ENCODE measurements around the gene POMGNT1. TPM values are rescaled to one million over a fixed set of nuclear protein-coding genes. Genes with fewer than 3 reads are reported as not detected.
"Not testable (repeated sequence)": the region's sequence is repeated elsewhere in the genome, so short reads cannot be mapped to it uniquely, and the experiment has no call there.

The POMGNT1 gene
- polyA plus RNA-seq, 2 of the 4 experiments (the other 2 are of a cell fraction): 33.1 to 33.5 TPM

GRCh38 chr1:46236882-46237281 lies 38.6 kb upstream of the POMGNT1 start (continued):
- no peak for TF ChIP-seq USF2 (IDR thresholded peaks at IDR 0.05)
- no peak for TF ChIP-seq ZFP36 (IDR thresholded peaks at IDR 0.05; ENCODE audit: borderline replicate concordance, partially characterized antibody)
- TF ChIP-seq ZC3H11A (IDR thresholded peaks at IDR 0.05): no peak
- no peak for TF ChIP-seq CHD4 (IDR thresholded peaks at IDR 0.05; ENCODE audit: borderline replicate concordance)
- no peak for TF ChIP-seq CBX2 (IDR thresholded peaks at IDR 0.05; ENCODE audit: borderline replicate concordance, low read depth)
- TF ChIP-seq PHF8 (IDR thresholded peaks at IDR 0.05; ENCODE audit: borderline replicate concordance, low read depth): no peak
- no peak for TF ChIP-seq CBX8 (IDR thresholded peaks at IDR 0.05)
- no peak for TF ChIP-seq MAZ (IDR thresholded peaks at IDR 0.05; ENCODE audit: borderline replicate concordance, low read depth, low read length)

GRCh38 chr1:46231231-46231630 lies 33.0 kb upstream of the POMGNT1 start:
- DNase-seq (ENCODE audit: low read depth in 1 of 2, low spot score in 1 of 2); ATAC-seq; POLR2A ChIA-PET; H3K9me3 ChIP-seq; H3K4me3 ChIP-seq; H3K4me1 ChIP-seq; FAIRE-seq; H3K4me2 ChIP-seq; H3K27ac ChIP-seq: not testable (repeated sequence)
- CTCF ChIA-PET: interaction anchor here (1.7 kb wide), 1 partner anchor 14 kb away, joined by 9 read pairs; no protein-coding TSS in a partner anchor
- WGBS (ENCODE audit: missing lambda C conversion rate): 91% methylated on average over 3 of the region's 3 CpGs

GRCh38 chr1:46224966-46225365 lies 26.7 kb upstream of the POMGNT1 start:
- H3K4me1 ChIP-seq: no peaks in the 10 kb centered on the region
- POLR2A ChIA-PET: no interaction called here
- TF ChIP-seq JUN (IDR thresholded peaks at IDR 0.05): no peak
- no peak for TF ChIP-seq RCOR1 (IDR thresholded peaks at IDR 0.05; ENCODE audit: low read depth, low read length)
- TF ChIP-seq USF2 (IDR thresholded peaks at IDR 0.05): no peak
- TF ChIP-seq MAFK (IDR thresholded peaks at IDR 0.05; ENCODE audit: partially characterized antibody): no peak
- TF ChIP-seq CTCF (IDR thresholded peaks at IDR 0.05): no peak
- TF ChIP-seq MAZ (IDR thresholded peaks at IDR 0.05; ENCODE audit: borderline replicate concordance, low read depth, low read length): no peak
- no peak for TF ChIP-seq ESRRA (IDR thresholded peaks at IDR 0.05; ENCODE audit: borderline replicate concordance, low read length)
- no peak for TF ChIP-seq KDM5A (IDR thresholded peaks at IDR 0.05)
- no peak for TF ChIP-seq NPAS2 (CRISPR knock-in tag; IDR thresholded peaks at IDR 0.05; ENCODE audit: borderline replicate concordance)
- no peak for TF ChIP-seq MYC (IDR thresholded peaks at IDR 0.05; ENCODE audit: borderline replicate concordance, low read length)
- no peak for TF ChIP-seq POLR2A (IDR thresholded peaks at IDR 0.05; ENCODE audit: low read length)
- no peak for ATAC-seq
- no peak overlapping the region for H3K4me3 ChIP-seq
- no peak overlapping the region for H3K4me2 ChIP-seq
- H3K9me3 ChIP-seq: no peaks in the 10 kb centered on the region
- H3K27ac ChIP-seq: no peak overlapping the region
- 79% methylated on average over 1 of the region's 4 CpGs for WGBS (ENCODE audit: missing lambda C conversion rate)
- no peak for FAIRE-seq
- DNase-seq (ENCODE audit: low read depth in 1 of 2, low spot score in 1 of 2): no peak
- CTCF ChIA-PET: interaction anchor here (0.5 to 3.1 kb wide), 10 partner anchors 10 to 212 kb away, joined by 3 to 39 read pairs (median 8); partner anchors contain the start of gene POMGNT1

- no peaks in the 10 kb centered on the region for H3K9me3 ChIP-seq
- CTCF ChIA-PET: interaction anchor here (0.6 to 3.1 kb wide), 39 partner anchors 8 to 1216 kb away, joined by 3 to 39 read pairs (median 5); partner anchors contain the start of gene POMGNT1
- peak; percentile 96 to 99 for ATAC-seq
- H3K4me2 ChIP-seq: peak overlapping the region; percentile 38; the same call in 1 of the 3 replicates
- POLR2A ChIA-PET: interaction anchor here (1.1 to 1.5 kb wide), 3 partner anchors 25 to 702 kb away, joined by 3 to 6 read pairs (median 4); partner anchors contain the start of genes POMGNT1 and PRDX1
- no peak overlapping the region for H3K4me3 ChIP-seq
- H3K27ac ChIP-seq: peak overlapping the region in 1 of 2 experiments; percentile 56; a peak in 2 of 6 replicates
- peak; percentile 38 to 90 for DNase-seq (ENCODE audit: low read depth in 1 of 2, low spot score in 1 of 2)
- no peak for FAIRE-seq
- WGBS (ENCODE audit: missing lambda C conversion rate): 15% methylated on average over 6 of the region's 6 CpGs
- no peaks in the 10 kb centered on the region for H3K4me1 ChIP-seq
- TF ChIP-seq CTCF (IDR thresholded peaks at IDR 0.05) (peak; percentile 87), SMC3 (IDR thresholded peaks at IDR 0.05) (peak; percentile 73), GATA3 (IDR thresholded peaks at IDR 0.05; ENCODE audit: borderline replicate concordance) (no peak), JUN (IDR thresholded peaks at IDR 0.05) (no peak), HEYL (CRISPR knock-in tag; IDR thresholded peaks at IDR 0.05) (no peak), HOXB5 (CRISPR knock-in tag; IDR thresholded peaks at IDR 0.05) (no peak), RCOR1 (IDR thresholded peaks at IDR 0.05; ENCODE audit: low read depth, low read length) (no peak), CBX2 (IDR thresholded peaks at IDR 0.05; ENCODE audit: borderline replicate concordance, low read depth) (no peak), RNF2 (IDR thresholded peaks at IDR 0.05; ENCODE audit: borderline replicate concordance, low read depth) (no peak), POLR2A (IDR thresholded peaks at IDR 0.05; ENCODE audit: low read length) (no peak), EHF (CRISPR knock-in tag; IDR thresholded peaks at IDR 0.05) (no peak)
These were observed 25.3 kb upstream of the POMGNT1 start for GRCh38 chr1:46223472-46223943.
